Heart right ventricle (tissue), 16 donors: Measurements from ENCODE around the gene ZNF747. TPM values are rescaled to one million over a fixed set of nuclear protein-coding genes. Genes with fewer than 3 reads are reported as not detected.
A peak's percentile ranks its signal among the peaks of the same experiment; 100 is the strongest.
"Not testable (repeated sequence)": the region's sequence is repeated elsewhere in the genome, so short reads cannot be mapped to it uniquely, and the experiment has no call there.

Experiments used
- ATAC-seq, 8 donors: fragments of 200-7000 bp; cut with Tn5 transposase; one replicate each; pipeline ENCODE4 v1.9.1; 2020; ENCODE audit warnings: mild to moderate bottlenecking in 8 of 8, moderate library complexity in 8 of 8, moderate number of reproducible peaks in 1 of 8
- DNase-seq, 2 donors: peaks; one replicate each; pipeline ENCODE4 v3.0.0-alpha.2; 2020
- H3K27ac ChIP-seq, 10 donors: fragments of 200-600 bp; sonication (generic) in 2 of 10; one replicate each; pipeline versions ENCODE4 v1.5.0 to v1.8.0; 2020 to 2022; ENCODE audit warnings: mild to moderate bottlenecking in 3 of 10
- H3K27me3 ChIP-seq, 7 donors: fragments of 200-600 bp; one replicate each; pipeline ENCODE4 v1.8.0; 2021 to 2022; ENCODE audit warnings: mild to moderate bottlenecking in 2 of 7
- H3K36me3 ChIP-seq, 9 donors: fragments of 200-600 bp; sonication (generic) in 1 of 9; one replicate each; pipeline versions ENCODE4 v1.5.0 to v1.8.0; 2020 to 2022; ENCODE audit warnings: mild to moderate bottlenecking in 2 of 9
- H3K4me1 ChIP-seq, 9 donors: fragments of 200-600 bp; sonication (generic) in 1 of 9; one replicate each; pipeline versions ENCODE4 v1.5.0 to v1.8.0; 2020 to 2022; ENCODE audit warnings: mild to moderate bottlenecking in 4 of 9
- H3K4me3 ChIP-seq, 10 donors: fragments of 200-600 bp; sonication (generic) in 2 of 10; one replicate each; pipeline versions ENCODE4 v1.5.0 to v1.8.0; 2020 to 2022; ENCODE audit warnings: mild to moderate bottlenecking in 7 of 10, moderate library complexity in 2 of 10
- H3K9me3 ChIP-seq, 11 donors: fragments of 200-600 bp in 10 of 11; sonication (generic) in 2 of 11; one replicate each; pipeline versions ENCODE4 v1.5.0 to v1.8.0; 2013 to 2022; ENCODE audit warnings: mild to moderate bottlenecking in 2 of 11, control low read depth in 1 of 11, moderate library complexity in 1 of 11
- CTCF ChIP-seq, 9 donors: fragments of 200-600 bp; sonication (generic) in 2 of 9; IDR thresholded peaks; one replicate each; pipeline versions ENCODE4 v1.5.0 to v1.8.0; 2021 to 2022; ENCODE audit warnings: antibody characterized with exemption in 9 of 9, mild to moderate bottlenecking in 5 of 9, moderate library complexity in 1 of 9
- WGBS, 2 donors: extraction: QIAGEN DNeasy Blood & Tissue Kit; methylation state at CpG; one replicate each; pipeline ENCODE4 v1.1.7; 2013; ENCODE audit warnings: inconsistent platforms in 1 of 2; 5-methylcytosine and 5-hydroxymethylcytosine counted together
- intact Hi-C, 10 donors: fragments of 100-400 bp; cut with DNase I; formaldehyde crosslinking; loops; one replicate each; pipeline versions ENCODE4 v1.11.1 to v1.14.2; 2022
- polyA plus RNA-seq, 2 donors: library from polyadenylated mRNA; stranded (reverse); fragments of 200-250 nt; gene quantifications; one replicate each; pipeline ENCODE4 v1.2.3, GENCODE V29; 2013
- total RNA-seq, 10 donors: library from RNA; stranded (reverse); fragmentation: NEBNext Ultra II Directional in 3 of 10; extraction: Animal tissue kit (Norgen Biotek cat#: 25700) in 3 of 10; gene quantifications; one replicate each; pipeline versions ENCODE4 v1.2.1 to v1.2.4, GENCODE V29; 2021 to 2023
- donor health status: Arrhythmogenic right ventricular cardiomyopathy.
- donor health status: ischemic (EF 13 %, LVEDD 7.1; RV severe dilation, severe dysfunction).
- donor health status: healthy with polysubstance abuse.
- donor health status: DM: no; HTN: yes; CAD: no.
- donor health status: DM: no; HTN: no; CAD: no.
- donor health status: ischemic (EF 25% LVEDD 6.9; RV normal size, moderate dysfunction).
- donor health status: ischemic (EF 25% LVEDD 5.7; RV mildly dilated, moderate dysfunction).
- donor health status: healthy.
- donor health status: DM: yes; HTN: yes; CAD: no.
- donor health status: Ischemic cardiomyopathy.
- donor health status: ischemic (EF 35%, LVEDD 5.7; RV mildly dilated, moderate dysfunction).
- donor health status: nonischemic (EF 11% LVEDD 7.7; RV severe dilation, severe dysfunction).
- donor health status: DM: yes; HTN: yes; CAD: no.
- donor health status: PGD.
- donor health status: ischemic (EF 29% LVEDD 5.4; RV normal size, mild dysfunction).
- donor health status: nonischemic (EF 23%, LVEDD 6.1; RV moderate dilation, normal function).

The ZNF747 gene
- total and polyA plus RNA-seq, 12 donors = 8.5 to 14.3 (median 10.5) TPM

- DNase-seq (no peak), ATAC-seq (no peak)
- intact Hi-C loops = loop anchor here in 7 of 10 donors (5.0 to 10.0 kb wide), 7 partner anchors 47 to 130 kb away; partner anchors contain the start of genes SEPHS2 (in 4 of the 7), ZNF688 (in 4 of the 7), DCTPP1 (in 1 of the 7) and FBRS (in 1 of the 7)
- 94 to 95% methylated on average over 60 of the region's 60 CpGs for WGBS, 2 donors
- Histone ChIP-seq H3K36me3 (peaks cover 0 to 23% (median 0%) of the 10 kb centered on the region in 9 donors), H3K4me3 (peak overlapping the region in 1 of 10 donors; percentile 63), H3K27ac (peak overlapping the region in 4 of 10 donors; percentile 21 to 100 (median 70)), H3K4me1 (peaks cover 8 to 48% (median 38%) of the 10 kb centered on the region in 9 donors), H3K9me3 (no peaks in the 10 kb centered on the region), H3K27me3 (no peaks in the 10 kb centered on the region)
- no peak for TF ChIP-seq CTCF (IDR thresholded peaks at IDR 0.05)
Observed at GRCh38 chr16:30524575-30525568, 9.8 kb downstream of the ZNF747 start.

GRCh38 chr16:30523768-30524574 lies 10.7 kb downstream of the ZNF747 start:
- peak overlapping the region in 2 of 10 donors; percentile 5 to 10 for H3K4me3 ChIP-seq
- H3K36me3 ChIP-seq = peaks cover 0 to 31% (median 0%) of the 10 kb centered on the region in 9 donors
- DNase-seq (peak in 1 of 2 donors; percentile 69), ATAC-seq (no peak)
- H3K9me3 ChIP-seq = no peaks in the 10 kb centered on the region
- peaks cover 8 to 43% (median 32%) of the 10 kb centered on the region in 9 donors for H3K4me1 ChIP-seq
- TF ChIP-seq CTCF (IDR thresholded peaks at IDR 0.05) = no peak
- intact Hi-C loops = loop anchor here in 2 of 10 donors (10.0 kb wide), 3 partner anchors 51 to 131 kb away; partner anchors contain the start of genes FBRS (in 1 of the 2), PRR14 (in 1 of the 2), SEPHS2 (in 1 of the 2) and ZNF688 (in 1 of the 2)
- H3K27me3 ChIP-seq = no peaks in the 10 kb centered on the region
- peak overlapping the region in 5 of 10 donors; percentile 5 to 42 (median 31) for H3K27ac ChIP-seq
- 69 to 70% methylated on average over 26 of the region's 26 CpGs for WGBS, 2 donors

GRCh38 chr16:30522702-30523463 lies 11.8 kb downstream of the ZNF747 start:
- ATAC-seq, H3K4me3 ChIP-seq, H3K9me3 ChIP-seq, H3K27ac ChIP-seq, H3K27me3 ChIP-seq, DNase-seq: not testable (repeated sequence)
- 90 to 96% methylated on average over 12 of the region's 12 CpGs for WGBS, 2 donors
- intact Hi-C loops = loop anchor here in 2 of 10 donors (10.0 kb wide), 3 partner anchors 52 to 132 kb away; partner anchors contain the start of genes FBRS (in 1 of the 2), PRR14 (in 1 of the 2), SEPHS2 (in 1 of the 2) and ZNF688 (in 1 of the 2)
- peaks cover 6 to 34% (median 23%) of the 10 kb centered on the region in 9 donors for H3K4me1 ChIP-seq
- peaks cover 0 to 42% (median 0%) of the 10 kb centered on the region in 9 donors for H3K36me3 ChIP-seq
